Uterus (tissue), 4 donors: ENCODE measurements around the gene ZMAT5. TPM values are rescaled to one million over a fixed set of nuclear protein-coding genes. Genes with fewer than 3 reads are reported as not detected.
"Not testable (repeated sequence)": the region's sequence is repeated elsewhere in the genome, so short reads cannot be mapped to it uniquely, and the experiment has no call there.

Experiments
- DNase-seq, 2 donors: peaks; one replicate each; pipeline ENCODE4 v3.0.0-alpha.2; 2019 to 2020
- H3K27ac ChIP-seq, 2 donors: fragments of 200-600 bp; sonication (generic); 1 replicate in 1 of 2; 2 replicates in 1 of 2; pipeline ENCODE4 v1.5.1; 2016 to 2018
- H3K27me3 ChIP-seq, 2 donors: fragments of 200-600 bp; sonication (generic); one replicate each; pipeline ENCODE4 v1.5.1; 2018 to 2019; ENCODE audit warnings: control low read depth in 1 of 2
- H3K36me3 ChIP-seq, 2 donors: fragments of 200-600 bp; sonication (generic); one replicate each; pipeline ENCODE4 v1.5.1; 2019; ENCODE audit warnings: control low read depth in 1 of 2
- H3K4me1 ChIP-seq, 2 donors: fragments of 200-600 bp; sonication (generic); one replicate each; pipeline ENCODE4 v1.5.1; 2018 to 2019; ENCODE audit warnings: control low read depth in 1 of 2
- H3K4me3 ChIP-seq, 2 donors: fragments of 200-600 bp; sonication (generic); 1 replicate in 1 of 2; 2 replicates in 1 of 2; pipeline ENCODE4 v1.5.1; 2018 to 2019; ENCODE audit warnings: mild to moderate bottlenecking in 1 of 2
- H3K9me3 ChIP-seq, 2 donors: fragments of 200-600 bp; sonication (generic); one replicate each; pipeline ENCODE4 v1.5.1; 2019; ENCODE audit warnings: control low read depth in 1 of 2
- CTCF ChIP-seq, 4 experiments: fragments of 200-600 bp in 2 of 4; fragments of 450-650 bp in 2 of 4; sonication (generic) in 2 of 4; IDR thresholded peaks; one replicate each; pipeline ENCODE4 v1.5.1; 2016 to 2019; ENCODE audit warnings: antibody characterized with exemption in 4 of 4, mild to moderate bottlenecking in 2 of 4, moderate library complexity in 1 of 4
- POLR2A ChIP-seq, 2 donors: fragments of 450-650 bp; IDR thresholded peaks; one replicate each; pipeline ENCODE4 v1.6.1; 2016; ENCODE audit warnings: antibody characterized with exemption in 2 of 2, mild to moderate bottlenecking in 1 of 2, moderate library complexity in 1 of 2
- intact Hi-C: fragments of 100-400 bp; cut with DNase I; formaldehyde crosslinking; loops from one replicate; pipeline ENCODE4 v1.15.1; 2023; ENCODE audit warnings: low total_unique reads
- total RNA-seq, 4 donors: library from RNA; depleted of rRNA in 3 of 4; stranded (reverse); fragments of >200 nt in 3 of 4; gene quantifications; one replicate each; pipeline versions ENCODE4 v1.1.0 to v1.2.4, GENCODE V29; 2014 to 2023
- donor health status: DM: yes; HTN: yes; CAD: no.

ZMAT5 gene
- total RNA-seq, 4 donors from 2014 or later: 12.0 to 47.4 (median 23.4) TPM

- Histone ChIP-seq H3K4me3 (no peak overlapping the region), H3K9me3 (no peaks in the 10 kb centered on the region), H3K27ac (no peak overlapping the region), H3K4me1 (no peaks in the 10 kb centered on the region), H3K27me3 (no peaks in the 10 kb centered on the region), H3K36me3 (no peaks in the 10 kb centered on the region)
- intact Hi-C loops: no loop called here
- TF ChIP-seq CTCF (IDR thresholded peaks at IDR 0.05): no peak
- TF ChIP-seq POLR2A (IDR thresholded peaks at IDR 0.05): no peak
- no peak for DNase-seq
Observed at GRCh38 chr22:29756341-29756740, 10.5 kb downstream of the ZMAT5 start.

GRCh38 chr22:29755889-29756288, 10.9 kb downstream of the ZMAT5 start:
- DNase-seq: no peak
- Histone ChIP-seq H3K4me1 (no peaks in the 10 kb centered on the region), H3K27me3 (no peaks in the 10 kb centered on the region), H3K36me3 (no peaks in the 10 kb centered on the region), H3K27ac (no peak overlapping the region), H3K4me3 (no peak overlapping the region), H3K9me3 (no peaks in the 10 kb centered on the region)
- intact Hi-C loops: no loop called here
- TF ChIP-seq POLR2A (IDR thresholded peaks at IDR 0.05) (no peak), CTCF (IDR thresholded peaks at IDR 0.05) (no peak)

GRCh38 chr22:29754658-29755395, 12.0 kb downstream of the ZMAT5 start:
- H3K36me3 ChIP-seq, H3K4me3 ChIP-seq, H3K27me3 ChIP-seq, H3K27ac ChIP-seq, intact Hi-C loops, DNase-seq, H3K9me3 ChIP-seq, H3K4me1 ChIP-seq: not testable (repeated sequence)

GRCh38 chr22:29753808-29754657, 12.8 kb downstream of the ZMAT5 start:
- Histone ChIP-seq H3K4me1 (no peaks in the 10 kb centered on the region), H3K4me3 (no peak overlapping the region), H3K27me3 (no peaks in the 10 kb centered on the region), H3K36me3 (no peaks in the 10 kb centered on the region), H3K27ac (no peak overlapping the region), H3K9me3 (no peaks in the 10 kb centered on the region)
- DNase-seq: no peak
- TF ChIP-seq POLR2A (IDR thresholded peaks at IDR 0.05) (no peak), CTCF (IDR thresholded peaks at IDR 0.05) (no peak)
- intact Hi-C loops: no loop called here

- H3K4me3 ChIP-seq: no peak overlapping the region
- no peaks in the 10 kb centered on the region for H3K9me3 ChIP-seq
- no peak for DNase-seq
- no peaks in the 10 kb centered on the region for H3K4me1 ChIP-seq
- no peaks in the 10 kb centered on the region for H3K27me3 ChIP-seq
- intact Hi-C loops: no loop called here
- TF ChIP-seq CTCF (IDR thresholded peaks at IDR 0.05) (no peak), POLR2A (IDR thresholded peaks at IDR 0.05) (no peak)
- no peak overlapping the region for H3K27ac ChIP-seq
- H3K36me3 ChIP-seq: no peaks in the 10 kb centered on the region
Observed at GRCh38 chr22:29751669-29752068, 15.1 kb downstream of the ZMAT5 start.
